Activated naive CD4-positive, alpha-beta T cell (primary cell): Measurements from ENCODE around the gene TMBIM6.
"Not testable (repeated sequence)": the region's sequence is repeated elsewhere in the genome, so short reads cannot be mapped to it uniquely, and the experiment has no call there.

Experiments
- DNase-seq, 4 experiments: peaks; one replicate each; lab custom pipeline; 2025; lab: John Stamatoyannopoulos, UW

Gene TMBIM6

DNA sequence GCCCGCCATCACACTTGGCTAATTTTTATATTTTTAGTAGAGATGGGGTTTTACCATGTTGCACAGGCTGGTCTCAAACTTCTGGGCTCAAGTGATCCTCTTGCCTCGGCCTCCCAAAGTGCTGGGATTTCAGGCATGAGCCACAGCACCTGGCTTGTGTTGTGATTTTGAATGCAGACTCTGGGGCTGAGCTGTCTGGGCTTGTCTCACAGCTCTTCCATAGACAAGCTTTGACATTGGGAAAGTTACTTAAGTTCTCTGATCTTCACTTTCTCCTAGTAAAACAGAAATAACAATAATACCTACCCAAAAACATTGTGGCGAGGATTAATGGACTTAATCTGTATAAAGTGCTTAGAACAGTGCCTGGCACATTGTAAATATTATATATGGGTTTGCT lies 36.0 kb downstream of the TMBIM6 start:
- DNase-seq = no peak

GRCh38 chr12:49777800-49778748 lies 36.7 kb downstream of the TMBIM6 start:
- DNase-seq = peak; percentile 42 to 77 (median 68)

DNA sequence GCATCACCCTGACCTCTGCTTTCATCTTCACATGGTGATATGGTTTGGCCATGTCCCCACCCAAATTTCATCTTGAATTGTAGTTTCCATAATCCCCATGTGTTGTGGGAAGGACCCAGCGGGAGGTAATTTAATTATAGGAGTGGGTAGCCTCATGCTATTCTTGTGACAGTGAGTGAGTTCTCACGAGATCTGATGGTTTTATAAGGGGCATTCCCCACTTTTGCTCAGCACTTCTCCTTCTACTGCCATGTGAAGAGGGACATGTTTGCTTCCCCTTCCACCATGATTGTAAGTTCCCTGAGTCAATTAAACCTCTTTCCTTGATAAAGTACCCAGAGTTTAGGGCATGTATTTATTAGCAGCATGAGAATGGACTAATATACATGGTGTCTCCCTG lies 38.2 kb downstream of the TMBIM6 start:
- no peak for DNase-seq

GRCh38 chr12:49780914-49781313 lies 39.6 kb downstream of the TMBIM6 start:
- DNase-seq = not testable (repeated sequence)

- DNase-seq = no peak
Observed at GRCh38 chr12:49783917-49784676, 42.7 kb downstream of the TMBIM6 start.

- DNase-seq = no peak
Observed at GRCh38 chr12:49784756-49785409, 43.5 kb downstream of the TMBIM6 start.

GRCh38 chr12:49787672-49788071 lies 46.3 kb downstream of the TMBIM6 start:
- DNase-seq = no peak

- no peak for DNase-seq
Observed at GRCh38 chr12:49789992-49790391, 48.6 kb downstream of the TMBIM6 start.

GRCh38 chr12:49790741-49791555 lies 49.6 kb downstream of the TMBIM6 start:
- no peak for DNase-seq

GRCh38 chr12:49791700-49792099 lies 50.3 kb downstream of the TMBIM6 start:
- DNase-seq = no peak

GRCh38 chr12:49792181-49792970 lies 51.0 kb downstream of the TMBIM6 start:
- DNase-seq = no peak

DNA sequence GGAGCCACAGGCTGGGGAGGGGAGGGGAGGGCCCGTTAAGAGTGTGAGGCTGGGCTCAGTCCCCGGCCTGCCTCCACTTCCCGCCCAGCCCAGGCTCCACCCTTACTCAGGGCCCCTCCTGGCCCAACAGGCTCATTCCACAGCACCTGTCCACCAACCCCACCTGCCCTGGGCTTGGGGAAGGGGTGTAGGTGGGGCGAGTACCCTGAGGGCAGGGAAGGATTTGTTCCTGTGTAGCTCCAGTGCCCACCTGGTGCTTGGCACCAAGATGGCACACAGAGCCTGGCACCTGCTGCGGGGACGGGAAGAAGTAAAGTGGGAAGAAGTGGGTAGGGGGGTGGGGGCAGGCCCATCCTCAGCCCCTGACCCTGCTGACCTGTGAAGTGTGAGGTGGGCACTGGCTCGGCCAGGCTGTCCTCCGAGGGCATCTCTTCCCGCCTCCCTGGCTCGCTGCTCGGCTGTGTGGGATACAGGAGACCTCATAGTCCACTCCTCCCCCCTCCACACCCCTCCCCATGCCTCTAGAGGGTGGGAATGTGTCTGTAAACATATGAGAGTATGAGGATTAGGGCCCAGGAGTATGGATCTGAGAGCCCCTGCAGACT lies 51.7 kb downstream of the TMBIM6 start:
- DNase-seq = no peak

- DNase-seq = no peak
Observed at GRCh38 chr12:49793620-49794019, 52.3 kb downstream of the TMBIM6 start.

- no peak for DNase-seq
Observed at GRCh38 chr12:49794021-49794420, 52.7 kb downstream of the TMBIM6 start.

DNA sequence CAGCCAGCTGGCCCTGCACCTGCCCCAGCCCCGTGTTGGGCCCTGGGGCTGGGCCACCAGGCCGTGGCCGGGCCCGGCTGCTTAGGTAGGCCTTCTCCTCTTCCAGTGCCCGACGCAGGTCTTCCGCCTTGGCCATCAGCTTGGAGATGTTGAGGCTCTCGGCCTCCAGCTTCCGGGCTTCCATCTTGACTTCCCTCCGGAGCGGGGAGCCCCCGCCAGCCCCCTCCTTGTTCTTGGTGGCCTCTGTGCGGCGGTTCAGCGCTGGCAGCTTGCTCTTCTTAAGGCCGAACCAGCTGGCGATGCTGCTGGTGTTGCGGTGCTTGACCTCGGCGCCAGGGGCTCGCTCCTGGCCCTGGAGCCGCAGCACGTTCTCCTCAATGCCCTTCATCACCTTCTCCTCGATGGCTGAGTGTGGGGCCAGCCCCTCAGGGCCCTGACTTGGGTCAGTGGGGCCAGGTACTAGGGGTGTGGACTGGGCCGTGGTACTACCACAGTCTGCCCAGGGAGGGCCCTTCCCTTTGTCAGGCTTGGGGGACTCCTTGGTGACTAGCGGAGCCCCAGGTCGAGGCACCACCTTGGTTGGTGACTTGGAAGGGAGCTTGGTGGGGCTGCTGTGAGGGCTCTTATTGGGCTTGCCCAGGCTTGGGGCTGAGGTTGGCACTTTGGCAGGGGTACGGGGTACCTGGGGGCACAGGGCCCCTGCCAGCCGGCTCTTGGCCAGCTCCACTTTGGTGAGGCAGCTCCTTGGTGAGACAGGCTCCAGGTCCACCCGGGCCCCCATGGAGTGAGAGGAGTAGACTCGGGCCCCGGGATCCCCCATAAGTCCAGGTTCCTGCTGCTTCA lies 53.7 kb downstream of the TMBIM6 start:
- DNase-seq = no peak

GRCh38 chr12:49795654-49796105 lies 54.3 kb downstream of the TMBIM6 start:
- DNase-seq = no peak

DNA sequence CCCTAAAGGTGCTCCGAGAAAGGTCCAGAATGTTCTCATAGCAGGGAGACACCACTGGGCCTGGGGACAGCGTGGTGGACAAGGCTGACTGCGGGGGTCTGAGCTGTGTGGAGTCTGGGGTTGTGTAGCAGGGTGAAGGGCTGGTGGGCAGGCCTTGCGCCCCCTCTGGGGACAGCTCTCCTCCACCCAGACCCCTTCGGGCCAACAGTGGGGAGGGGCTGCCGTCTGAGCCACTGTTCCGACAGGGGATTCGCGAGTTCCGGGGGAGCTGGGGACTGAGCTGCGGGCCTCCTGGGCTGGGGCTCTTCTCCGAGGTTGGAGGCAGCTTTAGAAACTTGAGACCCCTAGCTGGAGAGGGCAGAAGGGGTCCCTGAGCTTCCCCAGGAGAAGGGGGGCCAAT lies 54.8 kb downstream of the TMBIM6 start:
- DNase-seq = no peak

GRCh38 chr12:49796606-49797448 lies 55.5 kb downstream of the TMBIM6 start:
- no peak for DNase-seq

GRCh38 chr12:49797449-49797776 lies 56.1 kb downstream of the TMBIM6 start:
- no peak for DNase-seq
